ENCODE data around the gene ADAMTS16.

ADAMTS16 gene

GRCh38 chr5:5144441-5144840, 4.3 kb downstream of the ADAMTS16 start:
- TF ChIP-seq RARB (CRISPR knock-in tag; IDR thresholded peaks at IDR 0.05) (no peak), ZNF565 (CRISPR knock-in tag; conservative IDR thresholded peaks at IDR 0.05; ENCODE audit: low read depth) (no peak), GLIS3 (CRISPR knock-in tag; IDR thresholded peaks at IDR 0.05) (no peak), CREB5 (CRISPR knock-in tag; IDR thresholded peaks at IDR 0.05; ENCODE audit: low read depth) (no peak), SNAI2 (CRISPR knock-in tag; IDR thresholded peaks at IDR 0.05) (no peak), BACH2 (CRISPR knock-in tag; IDR thresholded peaks at IDR 0.05; ENCODE audit: borderline replicate concordance) (no peak), ARNTL (CRISPR knock-in tag; IDR thresholded peaks at IDR 0.05; ENCODE audit: borderline replicate concordance, low read depth) (no peak), CSDC2 (CRISPR knock-in tag; IDR thresholded peaks at IDR 0.05) (no peak), TOX (CRISPR knock-in tag; IDR thresholded peaks at IDR 0.05; ENCODE audit: borderline replicate concordance) (no peak), ZC3H10 (CRISPR knock-in tag; IDR thresholded peaks at IDR 0.05) (no peak), ISL1 (CRISPR knock-in tag; IDR thresholded peaks at IDR 0.05) (no peak), ESRRG (CRISPR knock-in tag; IDR thresholded peaks at IDR 0.05) (no peak), TSHZ2 (CRISPR knock-in tag; IDR thresholded peaks at IDR 0.05) (no peak), TCF4 (CRISPR knock-in tag; IDR thresholded peaks at IDR 0.05; ENCODE audit: borderline replicate concordance) (no peak)
- ATAC-seq, result no peak

- ATAC-seq, result no peak
- TF ChIP-seq ZNF565 (CRISPR knock-in tag; conservative IDR thresholded peaks at IDR 0.05; ENCODE audit: low read depth), result no peak
- no peak for TF ChIP-seq RARB (CRISPR knock-in tag; IDR thresholded peaks at IDR 0.05)
- no peak for TF ChIP-seq CSRNP3 (CRISPR knock-in tag; IDR thresholded peaks at IDR 0.05)
- no peak for TF ChIP-seq ZNF70 (CRISPR knock-in tag; IDR thresholded peaks at IDR 0.05)
These were observed 5.8 kb downstream of the ADAMTS16 start for GRCh38 chr5:5145651-5146529.

GRCh38 chr5:5146530-5147160, 6.5 kb downstream of the ADAMTS16 start:
- no peak for ATAC-seq
- TF ChIP-seq ZFP3 (CRISPR knock-in tag; IDR thresholded peaks at IDR 0.05), result no peak
- TF ChIP-seq ESRRG (CRISPR knock-in tag; IDR thresholded peaks at IDR 0.05), result no peak
- TF ChIP-seq ZNF8 (CRISPR knock-in tag; IDR thresholded peaks at IDR 0.05), result no peak

GRCh38 chr5:5149154-5149553, 9.0 kb downstream of the ADAMTS16 start:
- no peak for TF ChIP-seq ZNF70 (CRISPR knock-in tag; IDR thresholded peaks at IDR 0.05)
- ATAC-seq, result no peak

- no peak for ATAC-seq
- TF ChIP-seq ZFP3 (CRISPR knock-in tag; IDR thresholded peaks at IDR 0.05), result no peak
- TF ChIP-seq ZNF565 (CRISPR knock-in tag; conservative IDR thresholded peaks at IDR 0.05; ENCODE audit: low read depth), result no peak
- TF ChIP-seq ZC3H10 (CRISPR knock-in tag; IDR thresholded peaks at IDR 0.05), result no peak
- TF ChIP-seq PATZ1 (CRISPR knock-in tag; IDR thresholded peaks at IDR 0.05; ENCODE audit: borderline replicate concordance), result no peak
- no peak for TF ChIP-seq OSR1 (CRISPR knock-in tag; IDR thresholded peaks at IDR 0.05)
- TF ChIP-seq ARNTL (CRISPR knock-in tag; IDR thresholded peaks at IDR 0.05; ENCODE audit: borderline replicate concordance, low read depth), result no peak
- no peak for TF ChIP-seq ZFP30 (CRISPR knock-in tag; IDR thresholded peaks at IDR 0.05)
- no peak for TF ChIP-seq GLIS3 (CRISPR knock-in tag; IDR thresholded peaks at IDR 0.05)
- no peak for TF ChIP-seq POU6F1 (CRISPR knock-in tag; IDR thresholded peaks at IDR 0.05; ENCODE audit: borderline replicate concordance, low read depth)
These were observed 10.5 kb downstream of the ADAMTS16 start for GRCh38 chr5:5150667-5151066.

Measured in SK-N-SH treated with all-trans-retinoic acid at 6 μM for 48 hours (cell line).